NCI-H1436 treated with DMSO at 0.1 percent for 48 hours (cell line): ENCODE results near the gene JMJD1C.
"Not testable (repeated sequence)": the region's sequence is repeated elsewhere in the genome, so short reads cannot be mapped to it uniquely, and the experiment has no call there.

ENCODE experiments used
- DNase-seq: peaks from one replicate; lab custom pipeline; 2025; lab: John Stamatoyannopoulos, UW

Gene JMJD1C

GRCh38 chr10:63364918-63365317 lies 100.9 kb downstream of the JMJD1C start:
- no peak for DNase-seq

- no peak for DNase-seq
Measured at GRCh38 chr10:63363951-63364350, 101.8 kb downstream of the JMJD1C start.

GRCh38 chr10:63355682-63356081 lies 110.1 kb downstream of the JMJD1C start:
- DNase-seq: no peak

DNA sequence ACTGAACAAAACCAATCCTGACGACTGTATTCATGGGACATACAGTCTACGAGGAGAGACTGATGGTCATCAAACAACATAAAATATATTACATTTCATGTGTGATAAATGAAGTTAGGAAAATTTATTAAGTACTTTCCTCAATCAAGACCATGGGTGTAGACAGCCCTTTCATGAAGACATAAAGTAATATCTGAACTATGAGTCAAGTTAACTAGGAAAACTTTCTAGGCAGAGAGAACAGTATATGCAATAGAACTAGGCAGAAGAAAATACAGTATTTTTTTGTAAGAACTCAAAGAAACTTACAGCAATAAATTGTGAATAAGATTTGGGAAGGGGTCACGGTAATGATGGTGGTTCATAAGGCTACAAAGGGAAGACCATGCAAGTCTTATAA lies 112.8 kb downstream of the JMJD1C start:
- DNase-seq: no peak

GRCh38 chr10:63348245-63348850 lies 117.4 kb downstream of the JMJD1C start:
- no peak for DNase-seq

DNA sequence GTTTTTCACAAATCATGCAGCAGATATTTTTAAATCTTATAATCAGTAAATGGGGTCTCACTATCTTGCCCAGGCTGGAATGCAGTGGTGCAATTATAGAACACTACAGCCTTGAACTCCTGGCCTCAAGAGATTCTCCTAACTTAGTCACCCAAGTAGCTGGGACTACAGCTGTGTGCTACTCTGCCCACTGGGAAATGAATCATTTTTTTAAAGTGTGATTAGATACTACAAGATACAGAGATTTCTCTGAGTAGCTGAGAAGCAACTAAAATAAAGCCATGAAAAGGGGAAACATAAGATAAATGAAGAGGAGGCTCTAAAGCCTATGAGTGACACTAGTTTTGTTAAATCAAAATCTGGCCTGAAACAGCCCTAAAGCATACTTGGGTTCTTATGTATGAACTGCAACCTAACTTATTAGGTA lies 119.7 kb downstream of the JMJD1C start:
- DNase-seq: no peak

- no peak for DNase-seq
Measured at GRCh38 chr10:63344269-63344668, 121.5 kb downstream of the JMJD1C start.

- DNase-seq: no peak
Measured at GRCh38 chr10:63343476-63343875, 122.3 kb downstream of the JMJD1C start.

- not testable (repeated sequence) for DNase-seq
Measured at GRCh38 chr10:63339640-63340039, 126.1 kb downstream of the JMJD1C start.

DNA sequence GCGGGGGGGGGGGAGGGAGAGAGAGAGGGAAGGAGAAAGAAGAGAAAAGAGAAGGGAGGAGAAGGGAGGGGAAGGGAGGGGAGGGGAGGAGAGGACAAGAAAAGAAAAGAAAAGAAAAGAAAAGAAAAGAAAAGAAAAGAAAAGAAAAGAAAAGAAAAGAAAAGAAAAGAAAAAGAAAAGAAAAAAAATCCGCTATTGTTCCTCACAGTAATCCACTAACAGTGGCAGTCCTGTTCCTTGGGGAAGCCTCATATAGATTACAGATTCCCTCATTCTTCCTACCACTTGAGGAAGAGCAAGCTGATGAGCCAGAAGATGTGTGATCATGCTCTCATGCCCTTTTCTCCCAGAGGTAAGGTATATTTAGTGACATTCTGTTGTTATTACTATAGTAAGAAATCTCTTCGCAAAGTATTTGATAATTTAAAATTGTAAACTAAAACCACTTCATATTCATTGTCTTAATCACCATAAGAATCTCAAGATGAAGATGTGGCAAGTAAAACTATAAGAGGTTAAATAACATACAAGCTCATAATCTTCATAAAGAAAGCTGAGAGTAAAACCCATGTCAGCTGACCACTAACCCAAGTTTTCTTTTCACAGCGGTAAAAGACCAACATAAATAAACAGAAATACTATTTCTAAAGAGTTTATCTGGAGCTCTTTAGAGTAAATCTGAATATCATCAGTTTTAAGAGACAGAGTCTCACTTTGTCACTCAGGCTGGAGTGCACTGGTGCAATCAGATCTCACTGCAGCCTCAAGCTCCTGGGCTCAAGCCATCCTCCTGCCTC lies 128.1 kb downstream of the JMJD1C start:
- DNase-seq: no peak

GRCh38 chr10:63331586-63331985 lies 134.2 kb downstream of the JMJD1C start:
- DNase-seq: no peak

- DNase-seq: no peak
Measured at GRCh38 chr10:63324495-63324854, 141.3 kb downstream of the JMJD1C start.

GRCh38 chr10:63323701-63324494 lies 141.9 kb downstream of the JMJD1C start:
- no peak for DNase-seq

DNA sequence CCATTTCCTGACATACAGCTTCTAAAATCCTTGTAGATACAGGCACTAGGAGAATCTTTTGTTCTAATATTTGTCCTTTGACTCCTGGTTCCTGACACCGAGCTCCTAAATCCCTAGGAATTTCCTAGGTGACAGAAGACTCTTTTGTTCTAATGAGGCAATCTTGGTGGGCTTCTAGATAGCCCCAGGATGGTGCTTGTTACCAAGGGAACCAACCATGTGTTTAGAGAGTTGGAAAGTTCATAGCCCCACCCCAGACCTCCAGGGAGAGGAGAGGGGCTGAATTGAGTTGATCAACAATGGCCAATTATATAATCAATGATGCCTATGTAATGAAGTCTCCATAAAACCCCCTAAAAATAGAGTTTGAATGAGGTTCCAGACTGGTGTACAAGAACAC lies 145.1 kb downstream of the JMJD1C start:
- DNase-seq: no peak

DNA sequence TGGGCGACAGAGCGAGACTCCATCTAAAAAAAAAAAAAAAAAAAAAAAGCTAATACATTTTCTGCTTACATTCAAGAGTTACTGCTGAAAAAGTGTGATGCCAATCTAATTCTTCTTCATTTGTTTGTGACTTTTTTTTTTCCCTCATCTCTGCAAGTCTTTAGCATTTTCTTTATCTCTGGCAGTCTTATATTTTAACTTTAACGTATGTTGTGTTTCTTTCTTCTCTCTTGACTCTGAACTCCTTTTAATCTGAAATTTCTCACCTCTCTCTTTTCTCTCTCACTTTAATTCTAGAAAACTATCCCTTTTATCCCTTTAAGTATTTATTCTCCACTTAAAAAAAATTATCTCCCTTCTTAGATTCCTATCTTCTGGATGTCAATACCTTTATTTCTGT lies 146.5 kb downstream of the JMJD1C start:
- no peak for DNase-seq

DNA sequence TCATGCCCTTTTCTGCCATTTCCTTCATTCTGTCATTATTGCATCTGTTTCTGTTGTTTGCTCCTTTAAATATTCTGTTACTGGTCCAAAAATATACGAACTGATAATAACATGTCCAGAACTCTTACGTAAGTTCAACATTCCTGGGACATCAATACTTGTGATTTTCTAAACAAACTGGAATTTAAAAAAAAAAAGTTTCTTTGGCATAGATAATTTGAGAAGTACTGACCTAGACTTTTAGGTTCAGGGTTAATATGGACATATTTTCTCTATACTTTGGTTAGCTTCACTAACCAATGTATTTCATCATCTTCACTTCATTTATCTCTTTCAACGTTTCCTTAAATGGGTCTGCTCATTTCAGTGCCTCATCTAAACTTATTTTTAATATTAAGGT lies 147.3 kb downstream of the JMJD1C start:
- no peak for DNase-seq

DNA sequence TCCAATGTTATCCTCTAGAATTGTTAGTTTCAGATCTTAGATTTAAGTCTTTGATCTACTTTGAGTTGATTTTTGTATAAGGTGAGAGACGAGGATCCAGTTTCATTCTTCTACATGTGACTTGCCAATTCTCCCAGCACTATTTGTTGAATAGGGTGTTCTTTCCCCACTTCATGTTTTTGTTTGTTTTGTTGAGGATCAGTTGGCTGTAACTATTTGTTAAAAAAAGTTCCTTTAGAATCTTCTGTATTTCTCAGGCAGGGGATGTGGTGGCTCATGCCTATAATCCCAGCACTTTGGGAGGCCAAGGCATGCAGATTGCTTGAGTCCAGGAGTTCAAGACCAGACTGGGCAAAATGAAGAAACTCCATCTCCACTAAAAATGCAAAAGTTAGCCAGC lies 151.8 kb downstream of the JMJD1C start:
- DNase-seq: no peak

DNA sequence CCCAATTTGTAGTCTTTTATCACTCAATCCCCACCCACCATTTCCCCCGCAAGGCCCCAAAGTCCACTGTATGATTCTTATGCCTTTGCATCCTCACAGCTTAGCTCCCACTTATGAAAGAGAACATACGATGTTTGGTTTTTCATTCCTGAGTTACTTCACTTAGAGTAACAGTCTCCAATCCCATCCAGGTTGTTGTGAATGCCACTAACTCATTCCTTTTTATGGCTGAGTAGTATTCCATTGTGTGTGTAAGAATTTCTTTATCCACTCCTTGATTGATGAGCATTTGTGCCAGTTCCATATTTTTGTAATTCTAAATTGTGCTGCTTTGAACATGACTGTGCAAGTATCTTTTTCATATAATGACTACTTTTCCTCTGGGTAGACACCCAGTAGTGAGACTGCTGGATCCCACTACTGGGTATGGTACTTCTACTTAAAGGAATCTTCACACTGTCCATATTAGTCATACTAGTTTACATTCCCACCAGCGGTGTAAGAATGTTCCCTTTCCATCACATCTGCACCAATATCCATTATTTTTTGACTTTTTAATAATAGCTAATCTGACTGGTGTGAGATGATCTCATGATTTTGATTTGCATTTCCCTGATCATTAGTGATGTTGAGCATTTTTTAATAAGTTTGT lies 152.6 kb downstream of the JMJD1C start:
- DNase-seq: no peak

DNA sequence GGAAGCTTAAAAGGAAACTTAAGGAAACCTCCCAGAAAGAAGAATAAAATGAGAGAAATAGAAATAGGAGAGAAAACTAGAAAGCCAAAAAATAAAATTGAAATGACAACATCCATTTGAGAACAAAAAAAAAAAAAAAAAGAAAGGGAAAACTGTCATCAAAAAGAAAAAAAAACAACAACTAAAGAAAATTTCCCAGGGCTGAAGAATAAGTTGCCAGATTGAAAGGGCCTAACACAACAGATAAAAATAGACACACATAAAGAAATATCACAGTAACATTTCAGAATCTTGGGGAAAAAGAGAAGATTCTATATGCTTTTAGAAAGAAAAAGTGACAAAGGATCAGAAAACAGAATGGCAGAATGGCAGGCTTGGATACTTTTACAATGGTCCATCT lies 157.1 kb downstream of the JMJD1C start:
- DNase-seq: no peak

DNA sequence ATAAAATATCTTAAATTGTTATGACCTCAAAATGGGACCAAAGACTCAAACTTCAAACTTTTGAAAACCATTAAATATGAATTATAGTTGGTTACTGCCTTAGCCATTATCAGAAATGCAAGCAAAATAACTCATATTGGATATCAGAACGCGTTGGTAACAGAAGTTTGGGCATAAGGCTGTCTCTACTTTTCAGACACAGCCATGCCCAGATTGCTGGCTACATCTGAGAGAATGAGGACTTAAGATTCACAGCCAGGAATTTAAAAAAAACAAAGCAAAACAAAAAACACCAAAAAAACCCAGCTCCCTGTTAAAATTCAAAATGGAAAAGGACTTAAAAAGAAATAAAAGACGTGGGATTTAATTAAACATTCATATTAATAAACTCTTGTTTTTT lies 161.6 kb downstream of the JMJD1C start:
- DNase-seq: no peak

- no peak for DNase-seq
Measured at GRCh38 chr10:63300801-63301200, 165.0 kb downstream of the JMJD1C start.

DNA sequence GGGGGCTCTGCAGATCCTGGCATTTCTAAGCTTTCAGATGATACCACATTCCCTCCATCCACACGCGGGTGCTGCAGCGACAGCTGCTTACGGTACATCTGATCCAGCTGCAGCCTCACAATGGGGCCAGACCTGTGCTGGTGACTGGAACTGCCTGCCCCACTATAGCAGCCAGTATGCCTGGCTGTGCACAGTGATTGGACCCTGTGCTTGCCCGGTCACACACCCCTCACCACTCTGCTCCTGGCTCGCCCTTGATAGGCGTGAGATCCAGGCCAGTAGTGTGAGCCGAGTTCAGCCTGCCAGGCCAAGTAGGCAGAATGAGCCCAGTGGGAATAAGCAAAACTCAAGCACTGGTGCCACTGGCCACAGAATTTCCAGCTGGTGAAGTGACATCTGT lies 167.8 kb downstream of the JMJD1C start:
- DNase-seq: no peak

DNA sequence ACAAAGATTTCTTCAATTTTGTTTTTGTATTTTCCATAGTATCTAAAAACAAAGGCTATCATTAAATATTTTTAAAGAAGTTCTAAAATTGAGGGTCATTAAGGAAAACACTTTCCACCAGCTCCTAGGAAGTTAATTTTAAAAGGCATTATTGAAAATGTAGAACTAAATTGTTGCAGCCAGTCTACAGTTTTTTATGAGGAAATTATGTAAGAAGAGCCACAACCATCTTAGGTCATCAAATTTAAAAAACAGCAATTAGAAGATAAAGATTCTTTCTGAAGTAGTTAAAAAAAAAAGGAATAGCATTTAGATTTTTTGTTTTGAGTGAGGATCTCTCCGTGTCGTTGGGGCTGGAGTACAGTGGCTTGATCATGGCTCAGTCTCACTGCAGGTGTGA lies 171.0 kb downstream of the JMJD1C start:
- DNase-seq: no peak
